Sigmoid colon (tissue), 4 donors: ENCODE results near the gene NOA1.

Source experiments
- CTCF ChIP-seq, 4 experiments: fragments of 450-650 bp in 3 of 4; fragments of 200-600 bp in 1 of 4; IDR thresholded peaks; one replicate each; pipeline ENCODE4 v1.5.1; 2016 to 2019; ENCODE audit warnings: antibody characterized with exemption in 4 of 4, mild to moderate bottlenecking in 3 of 4, moderate library complexity in 2 of 4
- POLR2A ChIP-seq, 2 donors: fragments of 450-650 bp; IDR thresholded peaks; one replicate each; pipeline ENCODE4 v1.6.1; 2016; ENCODE audit warnings: antibody characterized with exemption in 2 of 2, mild to moderate bottlenecking in 2 of 2, moderate library complexity in 2 of 2
- POLR2AphosphoS5 ChIP-seq, 4 donors: sonication (generic); formaldehyde crosslinking; IDR thresholded peaks; one replicate each; pipeline ENCODE4 v1.6.1; 2017; ENCODE audit warnings: antibody characterized with exemption in 4 of 4

GRCh38 chr4:56927196-56927595, 50.2 kb downstream of the NOA1 start:
- TF ChIP-seq POLR2A (IDR thresholded peaks at IDR 0.05) (no peak), CTCF (IDR thresholded peaks at IDR 0.05) (no peak), POLR2AphosphoS5 (IDR thresholded peaks at IDR 0.05) (no peak)
